Measurements from ENCODE around the gene C6orf141. TPM values are rescaled to one million over a fixed set of nuclear protein-coding genes. Genes with fewer than 3 reads are reported as not detected.

C6orf141 gene
- total and polyA plus RNA-seq, 2 of the 13 experiments (the other 11 are each of a cell fraction or from before 2014, with no cell fraction given): 0.07 TPM; not detected in 1

DNA sequence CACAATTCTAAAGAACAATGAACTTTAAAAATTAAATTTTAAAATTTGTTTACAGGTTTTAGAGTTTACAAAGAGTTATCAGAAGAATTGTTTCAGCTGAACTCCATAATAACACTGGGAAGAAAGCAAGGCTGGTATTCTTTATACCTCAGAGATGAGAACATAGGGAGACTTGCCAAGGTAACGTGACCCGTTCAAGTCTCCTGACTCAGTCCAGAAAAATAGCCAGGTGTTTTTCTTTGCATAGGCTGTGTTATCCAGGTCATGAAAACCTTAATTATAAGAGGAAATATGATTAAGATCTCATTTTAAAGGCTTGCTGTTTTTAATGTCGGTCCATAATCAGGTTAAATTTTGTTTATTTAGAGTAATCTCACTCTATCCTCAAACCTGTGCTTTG lies 8.5 kb upstream of the C6orf141 start:
- DNase-seq (ENCODE audit: low spot score) (no peak), ATAC-seq (no peak), FAIRE-seq (no peak)
- intact Hi-C loops (cut with micrococcal nuclease; ENCODE audit: unreplicated experiment): no loop called here
- Histone ChIP-seq H3K4me1 (ENCODE audit: insufficient read depth, low read length) (peaks cover 7% of the 10 kb centered on the region), H3K4me2 (ENCODE audit: low read depth, low read length) (no peak overlapping the region), H3K36me3 (replicated peaks in 1 of 2; ENCODE audit: control insufficient read depth in 1 of 2, insufficient read depth in 2 of 2, low read length in 2 of 2) (no peaks in the 10 kb centered on the region), H3K4me3 (replicated peaks in 1 of 3; ENCODE audit: insufficient read depth in 1 of 3, low read depth in 2 of 3, low read length in 3 of 3) (no peak overlapping the region), H3K27me3 (ENCODE audit: control insufficient read depth in 1 of 2, insufficient read depth in 2 of 2, low read length in 2 of 2) (no peaks in the 10 kb centered on the region; a peak in 1 of 5 replicates), H3K79me2 (ENCODE audit: insufficient read depth, low read length) (no peaks in the 10 kb centered on the region), H3K9me3 (ENCODE audit: low read length) (no peaks in the 10 kb centered on the region), H3K27ac (ENCODE audit: extremely low read length, insufficient read depth, low read length) (no peak overlapping the region), H2AFZ (ENCODE audit: low read length) (no peak overlapping the region), H3K9ac (ENCODE audit: insufficient read depth, low read depth, low read length) (no peak overlapping the region), H4K20me1 (ENCODE audit: insufficient read depth, low read length) (no peaks in the 10 kb centered on the region)
- 15% methylated on average over 3 of the region's 3 CpGs for WGBS (ENCODE audit: low lambda C conversion rate)
- TF ChIP-seq, protein P1, sequence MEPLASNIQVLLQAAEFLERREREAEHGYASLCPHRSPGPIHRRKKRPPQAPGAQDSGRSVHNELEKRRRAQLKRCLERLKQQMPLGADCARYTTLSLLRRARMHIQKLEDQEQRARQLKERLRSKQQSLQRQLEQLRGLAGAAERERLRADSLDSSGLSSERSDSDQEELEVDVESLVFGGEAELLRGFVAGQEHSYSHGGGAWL (CRISPR knock-in tag; IDR thresholded peaks at IDR 0.05): no peak
- TF ChIP-seq NR2F6 (IDR thresholded peaks at IDR 0.05) (no peak), NR2F6 (CRISPR knock-in tag; IDR thresholded peaks at IDR 0.05) (no peak), SRSF1 (optimal IDR thresholded peaks at IDR 0.05; ENCODE audit: low read depth, low read length) (no peak), ZBTB20 (CRISPR knock-in tag; IDR thresholded peaks at IDR 0.05; ENCODE audit: borderline replicate concordance, low read depth) (no peak), ARNT2 (CRISPR knock-in tag; IDR thresholded peaks at IDR 0.05; ENCODE audit: low read depth) (no peak), ZNF335 (CRISPR knock-in tag; IDR thresholded peaks at IDR 0.05) (no peak), ETV5 (CRISPR knock-in tag; IDR thresholded peaks at IDR 0.05; ENCODE audit: borderline replicate concordance) (no peak), NR2C2 (CRISPR knock-in tag; IDR thresholded peaks at IDR 0.05; ENCODE audit: borderline replicate concordance) (no peak), ZNF607 (CRISPR knock-in tag; IDR thresholded peaks at IDR 0.05; ENCODE audit: borderline replicate concordance) (no peak), HNRNPUL1 (IDR thresholded peaks at IDR 0.05; ENCODE audit: low read depth, low read length) (no peak), ZNF343 (CRISPR knock-in tag; IDR thresholded peaks at IDR 0.05) (no peak), ZNF605 (CRISPR knock-in tag; IDR thresholded peaks at IDR 0.05) (no peak), CBX2 (IDR thresholded peaks at IDR 0.05; ENCODE audit: low read depth, low read length) (no peak), CBX2 (CRISPR knock-in tag; IDR thresholded peaks at IDR 0.05; ENCODE audit: low read depth) (no peak)
- TF ChIP-seq, protein P2, sequence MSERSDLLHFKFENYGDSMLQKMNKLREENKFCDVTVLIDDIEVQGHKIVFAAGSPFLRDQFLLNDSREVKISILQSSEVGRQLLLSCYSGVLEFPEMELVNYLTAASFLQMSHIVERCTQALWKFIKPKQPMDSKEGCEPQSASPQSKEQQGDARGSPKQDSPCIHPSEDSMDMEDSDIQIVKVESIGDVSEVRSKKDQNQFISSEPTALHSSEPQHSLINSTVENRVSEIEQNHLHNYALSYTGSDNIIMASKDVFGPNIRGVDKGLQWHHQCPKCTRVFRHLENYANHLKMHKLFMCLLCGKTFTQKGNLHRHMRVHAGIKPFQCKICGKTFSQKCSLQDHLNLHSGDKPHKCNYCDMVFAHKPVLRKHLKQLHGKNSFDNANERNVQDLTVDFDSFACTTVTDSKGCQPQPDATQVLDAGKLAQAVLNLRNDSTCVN (CRISPR knock-in tag; IDR thresholded peaks at IDR 0.05; ENCODE audit: borderline replicate concordance): no peak
- in situ Hi-C loops (cut with HindIII; ENCODE audit: extremely low pct_ligation_motif_present, low pct_unique_long_range_greater_than_20kb): no loop called here
- BruUV-seq (replicated peaks): no TSS peak
- ChIA-PET CTCF (ENCODE audit: low intra/inter-chr PET ratio, low total read pairs) (interaction anchor here (1.4 kb wide), 1 partner anchor 10 kb away, joined by 6 read pairs; no protein-coding TSS in a partner anchor), POLR2A (no interaction called here)

Measured in HepG2 (cell line).